ENCODE data around the gene SIK3.

The SIK3 gene

DNA sequence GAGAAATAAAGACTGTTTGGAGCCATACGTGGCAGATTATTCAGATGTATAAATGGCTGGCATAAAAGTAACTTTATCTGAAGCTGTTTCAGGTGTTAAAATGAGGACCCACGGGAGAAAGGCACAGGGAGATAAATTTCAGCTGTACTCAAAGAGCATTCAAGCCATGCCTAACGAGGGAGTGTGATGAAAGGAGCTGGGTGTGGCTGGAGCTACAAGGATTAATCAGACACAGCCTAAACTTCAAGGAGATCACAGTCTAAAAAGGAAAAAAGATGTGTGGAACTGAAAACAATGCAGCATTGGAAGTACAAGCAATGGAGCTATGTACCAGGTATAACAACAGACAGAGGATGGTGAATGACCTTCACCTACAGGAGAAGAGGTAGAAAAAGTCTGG, 140.0 kb downstream of the SIK3 start:
- no peak for DNase-seq

DNA sequence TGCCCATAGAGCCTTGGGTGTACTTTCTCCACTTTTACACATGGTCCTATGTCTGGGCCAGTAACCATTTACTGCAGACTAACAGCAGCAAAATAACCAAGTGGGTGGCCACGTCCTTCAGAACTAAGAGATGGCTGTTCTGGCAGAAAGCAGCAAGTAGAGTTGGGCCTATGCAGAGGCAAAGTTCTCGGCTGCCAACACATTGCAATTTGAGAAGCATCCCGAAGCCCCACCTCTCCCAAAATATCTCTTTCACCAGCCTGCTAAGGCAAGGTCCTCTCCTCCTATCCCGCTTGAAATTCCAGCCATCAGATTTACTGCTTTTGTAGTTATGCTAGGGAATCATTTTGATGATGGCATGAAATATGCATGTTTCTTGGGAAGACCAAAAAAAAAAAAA, 142.3 kb downstream of the SIK3 start:
- no peak for DNase-seq

DNA sequence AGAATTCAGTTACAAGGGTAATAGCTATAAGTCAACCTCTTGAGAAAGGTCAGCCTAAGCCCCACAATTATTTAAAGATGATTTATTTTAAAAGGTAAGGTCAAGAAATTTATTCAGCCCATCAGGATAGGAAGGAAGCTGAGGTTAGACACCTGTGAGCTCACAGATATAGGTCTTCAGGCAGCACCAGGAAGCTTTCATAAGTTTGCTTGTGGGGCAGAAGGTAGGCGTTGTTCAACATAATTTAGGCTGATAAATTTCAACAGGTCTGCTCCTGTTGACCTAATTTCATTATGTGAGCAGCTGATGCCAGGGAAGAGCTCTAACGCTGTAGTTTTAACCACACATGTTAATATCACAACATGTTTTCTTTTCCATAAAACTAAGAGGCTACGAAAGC, 142.7 kb downstream of the SIK3 start:
- no peak for DNase-seq

DNA sequence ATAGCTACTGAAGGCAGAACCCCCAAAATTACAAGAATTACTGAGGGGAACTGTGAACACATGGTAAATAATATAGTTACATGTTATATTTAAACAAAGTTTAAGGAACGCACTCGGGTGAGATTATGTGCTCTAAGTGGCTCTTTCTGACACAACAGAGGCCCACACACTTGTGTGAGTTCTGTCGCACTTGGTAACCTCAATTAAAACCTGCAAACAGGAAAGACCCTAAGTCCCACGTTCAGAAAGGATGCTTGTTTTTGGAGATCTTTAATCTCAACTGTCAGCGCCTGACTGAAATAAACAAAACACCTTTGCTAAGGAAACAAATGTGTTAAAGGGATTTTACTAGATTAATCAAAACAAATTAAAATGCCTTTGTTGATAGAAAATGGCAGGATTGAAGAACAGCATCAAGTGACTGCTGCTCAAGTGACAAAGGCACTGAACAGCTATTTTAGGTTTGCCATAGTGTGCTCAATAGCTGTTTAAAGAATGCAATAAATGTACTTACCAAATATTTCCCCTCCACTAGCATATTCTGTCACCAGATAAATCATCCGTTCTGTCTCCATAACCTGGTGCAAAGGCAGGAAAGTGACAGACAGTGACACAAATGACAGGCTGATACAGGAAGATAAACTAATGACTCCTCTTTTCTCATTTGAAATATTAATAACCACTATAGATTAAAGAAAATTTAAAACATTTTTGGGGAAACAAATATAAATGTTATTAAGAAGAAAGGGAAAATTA, 144.5 kb downstream of the SIK3 start:
- no peak for DNase-seq

DNA sequence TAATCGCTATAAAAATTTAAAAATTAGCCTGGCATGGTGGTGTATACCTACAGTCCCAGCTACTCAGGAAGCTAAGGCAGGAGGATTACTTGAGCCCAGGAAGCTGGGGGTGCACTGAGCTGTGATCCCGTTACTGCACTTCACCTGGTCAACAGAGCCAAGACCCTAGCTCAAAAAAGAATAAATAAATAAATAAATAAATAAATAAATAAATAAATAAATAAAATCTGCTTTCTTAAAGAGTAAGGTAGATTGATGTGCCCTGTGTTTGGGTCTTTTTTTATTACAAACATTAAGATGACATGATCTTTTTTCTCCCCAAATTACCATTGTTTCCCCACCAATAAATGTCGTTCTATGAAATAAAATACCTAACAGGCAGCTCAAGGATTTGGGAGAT, 146.5 kb downstream of the SIK3 start:
- no peak for DNase-seq

DNA sequence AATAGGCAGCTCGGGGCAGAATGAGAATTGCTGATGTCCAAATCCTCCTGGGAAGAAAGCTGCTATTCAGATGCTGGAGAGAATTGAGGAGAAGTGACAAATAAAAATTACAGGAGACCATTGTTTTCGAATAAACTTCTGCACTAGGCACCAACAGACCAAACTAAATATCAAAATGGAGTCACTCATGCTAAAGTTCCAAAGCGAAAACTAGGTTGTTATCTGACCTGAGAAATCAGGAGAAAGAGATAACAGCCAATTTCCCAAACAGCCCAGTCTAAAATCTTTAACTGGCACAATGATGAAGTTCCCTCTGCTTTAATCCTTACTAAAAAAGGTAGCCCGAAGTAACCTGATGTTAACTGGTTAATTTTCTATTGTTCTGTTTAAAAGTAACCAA, 148.0 kb downstream of the SIK3 start:
- DNase-seq: no peak

DNA sequence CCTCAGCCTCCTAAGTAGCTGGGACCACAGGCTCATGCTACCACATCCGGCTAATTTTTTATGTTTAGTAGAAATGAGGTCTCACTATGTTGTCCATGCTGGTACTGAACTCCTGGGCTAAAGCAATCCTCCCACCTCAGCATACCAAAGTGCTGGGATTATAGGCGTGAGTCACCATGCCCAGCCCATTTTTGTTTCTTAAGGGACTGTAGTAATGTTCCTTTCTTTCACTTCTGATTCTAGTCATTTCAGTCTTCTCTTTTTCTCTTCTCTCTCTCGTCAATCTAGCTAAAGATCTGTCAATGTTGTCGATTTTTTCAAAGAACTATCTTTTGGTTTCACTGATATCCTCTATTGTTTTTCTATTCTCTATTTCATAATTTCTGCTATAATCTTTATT, 149.8 kb downstream of the SIK3 start:
- DNase-seq: no peak

DNA sequence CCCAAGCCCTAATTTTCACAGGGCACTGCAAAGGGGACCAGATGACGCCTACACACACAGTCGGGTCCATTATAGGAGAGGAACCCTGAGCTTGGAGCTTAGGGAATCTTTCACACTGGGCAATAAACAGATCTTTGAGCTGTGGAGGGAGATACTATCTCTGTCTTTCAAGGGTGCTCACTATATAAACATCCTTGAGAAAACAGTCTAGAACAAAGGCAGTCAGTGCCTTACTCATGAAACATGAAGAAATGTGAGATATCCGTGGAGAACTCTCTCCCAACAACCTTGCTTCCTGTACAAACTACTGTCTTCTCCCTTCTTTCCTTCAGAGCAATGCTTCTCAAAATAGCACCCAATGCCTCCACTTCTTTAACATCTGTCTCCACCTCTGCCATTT, 151.8 kb downstream of the SIK3 start:
- no peak for DNase-seq

DNA sequence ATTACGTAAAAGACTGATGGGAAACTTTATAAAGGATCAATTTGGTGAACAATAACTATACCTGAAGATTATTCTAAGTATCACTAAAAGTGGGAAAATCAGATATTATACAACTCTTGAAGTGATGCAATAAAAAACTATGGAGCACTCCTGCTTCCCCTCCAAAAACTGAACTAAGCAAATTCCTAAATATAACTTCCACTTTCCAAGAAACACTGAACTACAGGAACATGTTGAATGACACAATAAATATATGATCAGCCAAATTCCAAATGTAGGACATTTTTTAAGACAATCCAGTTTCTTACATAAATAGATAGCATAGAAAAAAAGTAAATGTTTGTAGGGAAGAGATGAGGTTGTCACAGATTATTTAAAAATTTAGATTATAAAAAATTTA, 158.7 kb downstream of the SIK3 start:
- no peak for DNase-seq

DNA sequence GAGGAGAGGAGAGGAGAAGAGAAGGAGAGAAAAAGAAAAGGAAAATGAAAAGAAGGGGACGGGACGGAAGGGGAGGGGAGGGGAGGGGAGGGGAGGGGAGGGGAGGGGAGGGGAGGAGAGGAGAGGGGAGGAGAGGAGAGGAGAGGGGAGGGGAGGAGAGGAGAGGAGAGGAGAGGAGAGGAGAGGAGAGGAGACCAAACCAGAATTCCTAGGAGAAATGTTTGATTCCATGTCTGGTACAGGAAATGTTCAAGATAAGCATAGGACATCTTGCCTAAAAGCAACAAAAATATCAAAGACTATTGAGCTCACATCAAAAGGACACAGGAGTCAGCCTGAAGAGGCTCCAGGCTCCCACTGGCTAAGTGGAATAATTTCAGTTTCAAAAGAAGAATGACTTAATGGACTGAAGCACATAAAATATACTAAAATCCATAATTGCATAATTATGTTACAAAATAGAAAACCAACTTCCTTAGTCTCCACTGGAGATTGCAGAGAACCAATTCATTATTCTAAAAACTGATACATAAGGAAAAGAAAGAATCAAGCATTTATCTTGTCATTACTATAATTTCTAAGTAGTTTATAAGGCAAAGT, 159.7 kb downstream of the SIK3 start:
- DNase-seq: no peak

DNA sequence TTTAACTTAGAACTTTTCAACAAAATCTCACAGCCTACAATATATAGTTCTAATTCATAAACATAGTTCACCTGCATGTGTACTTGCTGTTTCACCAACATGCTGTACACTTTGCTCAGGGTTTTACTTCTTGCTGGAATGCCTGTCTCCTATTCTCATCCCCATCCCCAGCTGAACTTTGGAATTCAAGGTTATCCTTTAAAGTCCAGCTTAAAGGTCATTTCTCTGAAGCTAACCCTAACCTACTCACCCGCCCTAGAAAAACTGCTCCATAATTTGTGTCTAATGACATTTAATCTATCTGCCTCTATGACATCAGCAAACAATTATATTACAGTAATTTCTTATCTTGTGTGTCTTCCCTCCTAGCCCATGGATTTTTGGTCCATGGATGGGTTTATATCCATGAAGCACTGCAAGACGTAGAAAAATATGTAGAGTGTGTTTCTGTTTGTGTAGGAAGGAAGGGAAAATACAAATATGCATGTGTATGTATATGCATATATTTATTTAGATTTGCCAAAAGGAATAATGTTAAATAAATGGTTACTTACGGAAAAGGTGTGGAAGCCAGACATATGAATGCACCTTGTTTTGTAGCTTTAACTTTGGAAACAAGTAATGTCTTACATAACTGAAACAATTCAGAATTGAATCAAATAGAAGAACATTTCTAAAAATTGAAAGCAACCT, 161.3 kb downstream of the SIK3 start:
- DNase-seq: no peak

DNA sequence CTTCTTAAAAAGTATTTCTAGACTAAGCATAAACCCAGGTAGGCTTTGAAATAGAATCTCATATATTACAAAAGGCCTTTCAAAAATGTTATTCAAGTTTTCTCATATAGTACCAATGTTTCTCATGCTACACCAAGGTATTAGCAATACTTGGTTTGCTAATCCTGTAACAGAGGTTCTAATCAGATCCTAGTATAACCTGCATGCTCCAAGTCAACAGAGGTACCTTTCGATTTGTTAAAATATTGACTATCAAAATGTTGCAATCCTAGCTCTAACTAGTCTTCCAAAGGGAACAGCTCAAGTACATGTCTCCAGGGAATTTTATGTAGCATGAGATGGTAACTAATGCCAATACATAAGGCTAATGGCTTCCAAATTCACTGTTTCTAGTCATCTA, 162.7 kb downstream of the SIK3 start:
- no peak for DNase-seq

DNA sequence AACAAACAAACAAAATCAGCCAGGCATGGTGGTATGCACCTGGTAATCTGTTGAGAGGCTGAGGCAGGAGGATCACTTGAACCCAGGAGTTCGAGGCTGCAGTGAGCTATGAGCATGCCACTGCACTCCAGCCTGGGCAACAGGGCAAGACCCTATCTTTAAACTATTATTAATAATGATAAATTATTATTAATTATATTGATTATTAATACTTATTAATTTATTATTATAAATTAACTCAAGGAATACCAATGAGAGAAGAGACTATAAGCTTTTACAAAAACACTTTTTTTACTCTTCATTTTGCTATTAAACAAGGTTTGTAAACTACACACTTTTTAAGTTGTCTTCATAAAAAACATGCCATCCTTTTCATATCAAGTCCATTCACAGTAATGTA, 163.1 kb downstream of the SIK3 start:
- no peak for DNase-seq

DNA sequence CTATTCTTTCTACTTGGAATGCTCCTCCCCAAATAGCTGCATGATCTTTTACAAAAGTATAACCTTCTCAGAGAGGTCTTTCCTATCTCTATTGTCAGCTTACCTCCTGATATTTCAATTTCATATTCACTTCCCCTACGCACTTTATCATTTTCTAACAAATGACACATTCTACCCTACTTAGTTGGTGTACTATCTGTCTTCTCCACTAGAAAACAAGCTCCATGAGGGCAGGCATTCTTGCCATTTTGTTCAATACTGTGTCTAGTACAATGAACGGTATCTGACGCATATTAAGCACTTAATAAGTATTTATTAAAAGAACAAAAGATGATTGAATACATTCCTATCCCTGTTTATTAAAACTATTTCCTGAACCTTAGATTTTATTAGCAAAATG, 164.3 kb downstream of the SIK3 start:
- DNase-seq: no peak

DNA sequence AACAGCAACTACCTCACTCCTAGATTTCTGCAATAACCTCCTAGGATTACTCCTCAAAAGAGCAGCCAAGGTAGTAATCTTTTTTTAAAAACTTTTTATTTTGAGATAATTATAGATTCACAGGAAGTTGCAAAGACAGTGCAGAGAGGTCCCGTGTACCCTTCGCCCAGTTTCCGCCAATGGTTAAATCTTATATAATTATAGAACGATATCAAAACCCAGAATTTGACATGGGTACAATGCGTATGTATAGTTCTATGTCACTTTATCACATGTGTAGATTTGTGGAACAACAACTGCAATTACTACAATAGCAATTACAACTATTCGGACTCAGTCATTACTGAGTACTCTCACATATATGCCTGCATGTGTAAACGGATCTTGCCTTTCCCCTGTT, 166.0 kb downstream of the SIK3 start:
- no peak for DNase-seq

DNA sequence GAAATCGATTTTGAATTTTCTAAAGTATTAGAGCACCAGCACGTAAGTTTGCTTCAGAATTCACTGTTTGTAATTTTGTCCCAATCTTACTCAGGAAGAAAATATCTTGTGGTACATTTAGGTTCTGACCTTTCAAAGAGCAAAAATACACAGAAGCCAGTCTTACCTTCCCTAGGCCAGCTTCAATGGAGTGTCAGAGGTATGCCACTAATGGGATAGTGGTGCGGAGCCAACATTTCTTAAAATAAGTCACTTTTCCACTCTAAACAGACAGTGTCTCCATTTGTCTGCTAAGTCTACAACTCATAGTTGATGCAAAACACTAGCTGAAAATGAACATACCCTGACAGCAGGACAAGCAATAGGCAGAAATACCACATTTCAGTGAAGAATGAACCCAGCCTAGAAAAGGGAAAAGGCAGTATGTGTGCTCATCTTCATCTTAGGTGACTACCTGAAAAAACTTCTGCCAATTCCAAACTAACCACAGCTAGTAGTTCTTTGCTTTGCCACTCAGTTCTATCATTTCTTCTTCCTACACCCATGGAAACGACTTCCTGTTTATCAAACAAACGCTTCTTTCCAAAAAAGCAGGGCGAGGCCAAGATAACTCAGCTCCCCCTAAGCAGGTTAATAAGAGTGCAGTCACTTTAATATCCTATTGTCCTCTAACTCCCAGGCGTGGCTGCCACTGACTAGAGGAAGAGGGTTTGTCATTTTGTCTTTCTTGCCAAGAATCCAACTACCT, 166.8 kb downstream of the SIK3 start:
- no peak for DNase-seq

DNA sequence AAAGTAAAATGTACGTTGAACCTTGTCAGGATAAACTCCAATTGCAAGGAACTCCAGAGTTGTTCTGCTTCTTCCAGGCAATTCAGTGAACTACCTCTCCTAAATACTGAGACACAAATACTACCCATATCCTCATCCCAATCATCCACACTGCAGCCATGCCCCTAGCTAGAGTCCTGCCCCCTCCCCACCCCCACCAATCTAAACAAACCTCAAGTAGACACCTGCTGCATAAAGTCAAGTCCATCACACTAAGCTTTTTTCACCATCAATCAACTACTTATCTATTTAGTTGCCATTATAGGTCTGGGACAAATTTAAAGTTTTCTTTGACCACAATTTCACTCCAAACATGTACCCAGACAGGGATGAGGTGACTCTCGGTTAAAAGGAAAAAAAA, 167.6 kb downstream of the SIK3 start:
- no peak for DNase-seq

DNA sequence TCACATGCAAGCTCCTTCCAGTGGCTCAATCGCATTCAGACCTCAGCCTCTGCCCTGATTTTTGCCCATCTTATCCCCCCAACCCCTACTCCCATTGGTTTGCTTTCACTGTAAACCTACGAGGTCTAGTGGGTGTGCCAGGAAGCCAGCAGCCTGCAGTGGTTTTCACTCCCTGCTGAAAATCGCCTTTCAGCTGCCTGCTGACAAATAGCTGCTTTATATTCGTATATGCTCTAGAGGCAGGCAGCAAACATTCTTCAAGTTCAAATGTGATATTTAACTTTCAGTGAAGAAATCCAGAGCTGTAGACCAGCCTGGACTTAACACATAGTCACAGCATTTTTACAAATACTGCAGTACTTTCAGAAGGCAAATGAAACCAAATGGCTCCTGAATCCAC, 168.1 kb downstream of the SIK3 start:
- DNase-seq: no peak

DNA sequence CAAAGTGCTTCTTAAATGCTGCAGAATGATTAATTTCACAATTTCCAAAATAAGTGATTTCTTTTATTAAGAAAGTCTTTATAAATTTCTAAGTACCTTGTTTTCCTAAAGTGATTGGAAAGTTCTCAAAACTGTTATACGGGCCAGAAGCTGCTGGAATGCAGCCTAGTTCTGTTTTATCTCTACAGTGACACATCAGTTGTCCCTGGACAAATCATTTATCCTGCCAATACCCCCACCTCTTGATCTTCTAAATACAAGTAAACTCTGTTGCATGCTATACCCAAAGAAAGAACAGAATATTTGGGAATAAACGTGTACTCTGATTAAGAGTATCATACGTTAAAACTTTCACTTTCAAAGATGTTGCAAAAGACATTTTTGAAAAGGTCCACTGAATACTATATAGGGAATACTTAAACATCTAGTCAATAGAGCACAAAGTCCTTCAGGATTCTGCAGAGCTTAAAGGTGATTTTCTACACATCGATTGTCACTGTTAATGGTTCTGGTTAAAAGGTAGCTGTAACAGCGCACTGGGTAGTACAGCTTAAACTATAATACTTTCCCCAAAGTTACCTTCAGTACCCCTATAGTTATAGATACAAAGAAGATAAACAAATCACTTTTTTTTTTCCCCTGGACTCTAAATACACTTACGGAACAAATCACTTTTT, 168.7 kb downstream of the SIK3 start:
- DNase-seq: no peak

DNA sequence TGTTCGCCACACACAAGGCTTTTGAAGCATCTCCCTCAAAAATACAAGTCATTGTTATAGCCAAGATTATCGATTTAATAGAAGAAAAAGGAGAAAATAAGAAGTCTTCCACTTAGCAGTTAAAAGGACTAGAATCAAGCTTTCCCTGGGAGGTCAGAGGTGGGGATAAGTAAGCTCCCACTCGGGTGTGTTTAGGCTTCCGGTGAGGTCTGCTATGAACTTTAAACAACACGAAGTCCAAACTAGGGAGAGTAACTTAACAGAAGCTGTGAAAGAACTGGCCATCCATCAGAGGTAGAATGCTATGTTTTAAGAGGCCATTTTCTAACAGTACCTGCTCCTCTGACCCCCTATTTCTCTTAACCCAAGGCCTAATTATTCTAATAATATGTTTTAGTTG, 169.4 kb downstream of the SIK3 start:
- DNase-seq: no peak

DNA sequence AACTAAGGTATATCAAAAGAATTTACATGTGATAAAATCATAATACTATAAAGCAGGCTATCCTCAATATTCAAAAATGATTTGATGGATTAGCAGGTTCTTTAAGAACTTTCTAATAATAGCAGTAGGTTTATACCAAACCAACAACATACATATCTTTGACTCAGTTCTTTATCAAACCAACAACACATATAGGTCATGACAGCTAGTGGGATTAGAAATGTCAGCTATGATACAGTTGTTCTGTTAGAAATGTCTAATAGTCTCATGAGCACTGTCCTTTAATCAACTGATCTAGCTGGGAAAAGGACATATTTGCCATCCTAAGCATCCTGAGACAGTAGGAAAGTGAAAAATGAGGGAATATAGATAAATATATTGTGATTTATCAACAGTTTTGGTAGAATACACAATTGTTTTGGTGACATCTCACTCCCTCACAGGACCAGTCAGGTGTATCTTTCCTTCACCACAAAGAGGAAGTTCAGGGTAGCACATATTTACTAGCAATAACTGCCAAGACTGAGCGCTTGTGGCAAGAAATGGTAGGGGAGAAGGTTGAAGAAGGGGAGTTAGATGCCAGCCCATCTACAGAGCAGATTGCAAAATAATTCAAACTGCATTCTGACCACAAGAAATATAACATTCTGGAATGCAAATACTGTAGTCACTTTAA, 170.0 kb downstream of the SIK3 start:
- no peak for DNase-seq

DNA sequence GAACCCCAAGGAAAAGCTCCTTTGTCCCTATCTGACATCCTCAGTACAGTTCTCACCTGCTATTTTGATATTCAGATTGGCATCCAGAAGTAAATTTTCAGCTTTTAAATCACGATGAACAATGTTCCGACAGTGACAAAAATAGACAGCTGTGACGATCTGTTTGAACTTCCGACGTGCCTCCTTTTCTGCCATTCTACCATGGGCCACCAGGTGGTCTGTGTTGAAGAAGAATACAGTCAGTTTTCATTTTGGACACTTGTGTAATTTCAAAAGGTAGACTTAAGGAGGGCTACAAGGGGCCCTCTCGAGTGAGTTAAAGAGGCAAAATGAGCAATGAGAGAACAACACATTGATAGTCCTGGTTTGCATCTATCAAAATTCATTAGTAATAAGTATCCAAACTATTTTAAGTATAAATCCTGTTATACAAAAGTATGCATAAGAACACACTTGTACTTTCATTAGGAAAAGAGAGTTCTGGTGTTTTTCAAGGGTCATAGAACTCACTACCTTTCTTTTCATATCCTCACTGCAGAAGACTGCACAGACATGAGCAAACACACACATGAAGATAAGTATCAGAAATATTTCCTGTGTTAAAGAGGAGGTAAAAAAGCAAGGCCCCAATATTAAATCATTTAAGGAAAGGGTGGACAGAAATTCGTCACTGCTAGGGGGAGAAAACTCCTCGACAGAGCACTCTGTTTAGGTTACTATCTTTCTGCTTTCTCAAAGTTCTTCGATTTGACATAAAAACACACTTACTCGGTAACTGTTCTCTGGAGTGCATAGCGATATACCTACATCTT, 170.9 kb downstream of the SIK3 start:
- no peak for DNase-seq
